Stimulated activated CD8-positive, alpha-beta memory T cell treated with anti-CD3 and anti-CD28 coated beads, Interleukin-7, amount 100 ng/mL, for 1 hour (primary cell): Measurements from ENCODE around the gene IL19.

Experiments
- DNase-seq, 2 donors: peaks; one replicate each; pipeline ENCODE4 v3.0.0-alpha.2; 2020; ENCODE audit warnings: low read depth in 2 of 2

The IL19 gene

GRCh38 chr1:206770531-206771337 lies at the start of gene IL19:
TSS of gene IL19 (plus strand) at chr1:206770773. CDS start at chr1:206836663, 65,890 bp downstream.
- DNase-seq = no peak

GRCh38 chr1:206721454-206721853 lies 49.1 kb upstream of the IL19 start:
- DNase-seq = no peak

GRCh38 chr1:206722751-206723461 lies 47.7 kb upstream of the IL19 start:
- DNase-seq = no peak

- DNase-seq = no peak
Measured at GRCh38 chr1:206723462-206723804, 47.1 kb upstream of the IL19 start.

- no peak for DNase-seq
Measured at GRCh38 chr1:206723805-206724472, 46.6 kb upstream of the IL19 start.

- peak in 1 of 2 donors; percentile 43 for DNase-seq
Measured at GRCh38 chr1:206725109-206725963, 45.2 kb upstream of the IL19 start.

GRCh38 chr1:206727981-206728696 lies 42.4 kb upstream of the IL19 start:
- DNase-seq = no peak

GRCh38 chr1:206728697-206728987 lies 41.9 kb upstream of the IL19 start:
- DNase-seq = no peak

- DNase-seq = no peak
Measured at GRCh38 chr1:206729050-206729449, 41.5 kb upstream of the IL19 start.

GRCh38 chr1:206729507-206729906 lies 41.1 kb upstream of the IL19 start:
- no peak for DNase-seq

GRCh38 chr1:206732508-206732907 lies 38.1 kb upstream of the IL19 start:
- DNase-seq = no peak

- no peak for DNase-seq
Measured at GRCh38 chr1:206732992-206733391, 37.6 kb upstream of the IL19 start.

- DNase-seq = peak; percentile 49 to 74
Measured at GRCh38 chr1:206734499-206735142, 36.0 kb upstream of the IL19 start.

GRCh38 chr1:206735553-206736031 lies 35.0 kb upstream of the IL19 start:
- no peak for DNase-seq

- peak in 1 of 2 donors; percentile 17 for DNase-seq
Measured at GRCh38 chr1:206736878-206737728, 33.5 kb upstream of the IL19 start.

GRCh38 chr1:206737729-206738201 lies 32.8 kb upstream of the IL19 start:
- DNase-seq = no peak

- no peak for DNase-seq
Measured at GRCh38 chr1:206738370-206739366, 31.9 kb upstream of the IL19 start.

- DNase-seq = no peak
Measured at GRCh38 chr1:206739411-206740076, 31.0 kb upstream of the IL19 start.
